Ovary (tissue), 3 donors: ENCODE results near the gene HDHD3.

ENCODE experiments used
- POLR2A ChIP-seq: fragments of 450-650 bp; IDR thresholded peaks from one replicate; pipeline ENCODE4 v1.6.1; 2017; ENCODE audit warnings: antibody characterized with exemption, mild to moderate bottlenecking, moderate library complexity
- TF ChIP-seq, protein P1 (sequence below), 3 donors: fragments of 450-650 bp in 2 of 3; fragments of 200-600 bp in 1 of 3; IDR thresholded peaks; one replicate each; pipeline versions ENCODE4 v1.5.1 to v1.8.0; 2016 to 2022; ENCODE audit warnings: antibody characterized with exemption in 3 of 3, mild to moderate bottlenecking in 1 of 3
- donor health status: DM: no; HTN: no; CAD: no.

DNA sequence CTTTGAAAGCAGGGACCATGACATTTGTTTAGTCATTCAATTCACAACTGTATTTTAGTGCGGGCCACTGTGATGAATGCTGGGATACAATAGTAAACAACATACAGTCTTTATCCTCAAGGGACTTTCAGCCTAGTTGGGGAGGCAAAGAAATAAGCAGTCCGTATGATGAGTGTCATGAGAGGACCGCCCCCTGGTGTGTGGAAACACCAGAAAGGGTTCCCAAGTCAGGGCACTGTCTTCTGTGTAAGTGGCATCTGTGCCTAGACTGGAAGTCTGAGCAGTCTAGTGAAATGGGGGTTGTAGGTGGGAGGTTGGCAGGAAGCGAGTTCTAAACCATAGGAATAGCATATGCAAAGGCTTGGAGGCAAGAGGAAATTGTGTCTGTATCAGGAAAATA lies 40.6 kb upstream of the HDHD3 start:
- TF ChIP-seq, protein P1, sequence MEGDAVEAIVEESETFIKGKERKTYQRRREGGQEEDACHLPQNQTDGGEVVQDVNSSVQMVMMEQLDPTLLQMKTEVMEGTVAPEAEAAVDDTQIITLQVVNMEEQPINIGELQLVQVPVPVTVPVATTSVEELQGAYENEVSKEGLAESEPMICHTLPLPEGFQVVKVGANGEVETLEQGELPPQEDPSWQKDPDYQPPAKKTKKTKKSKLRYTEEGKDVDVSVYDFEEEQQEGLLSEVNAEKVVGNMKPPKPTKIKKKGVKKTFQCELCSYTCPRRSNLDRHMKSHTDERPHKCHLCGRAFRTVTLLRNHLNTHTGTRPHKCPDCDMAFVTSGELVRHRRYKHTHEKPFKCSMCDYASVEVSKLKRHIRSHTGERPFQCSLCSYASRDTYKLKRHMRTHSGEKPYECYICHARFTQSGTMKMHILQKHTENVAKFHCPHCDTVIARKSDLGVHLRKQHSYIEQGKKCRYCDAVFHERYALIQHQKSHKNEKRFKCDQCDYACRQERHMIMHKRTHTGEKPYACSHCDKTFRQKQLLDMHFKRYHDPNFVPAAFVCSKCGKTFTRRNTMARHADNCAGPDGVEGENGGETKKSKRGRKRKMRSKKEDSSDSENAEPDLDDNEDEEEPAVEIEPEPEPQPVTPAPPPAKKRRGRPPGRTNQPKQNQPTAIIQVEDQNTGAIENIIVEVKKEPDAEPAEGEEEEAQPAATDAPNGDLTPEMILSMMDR (IDR thresholded peaks at IDR 0.05) = no peak
- TF ChIP-seq POLR2A = no peak
